Loucy (cell line): ENCODE measurements around the gene SLC26A11.

Experiments
- H2AFZ ChIP-seq: fragments of 200-600 bp; sonication (generic); 2 replicates; pipeline ENCODE4 v1.6.0; 2016; ENCODE audit warnings: antibody characterized with exemption, mild to moderate bottlenecking, low read length, moderate library complexity
- H3F3A ChIP-seq: fragments of 200-600 bp; 2 replicates; pipeline ENCODE4 v1.6.0; 2016; ENCODE audit warnings: antibody characterized with exemption, low read depth, mild to moderate bottlenecking
- H3K27me3 ChIP-seq: fragments of 200-600 bp; sonication (generic); 2 replicates; pipeline ENCODE4 v1.6.1; 2014; ENCODE audit warnings: low read length, mild to moderate bottlenecking; ENCODE audit not compliant: insufficient read depth, poor library complexity, severe bottlenecking
- H3K36me3 ChIP-seq: fragments of 200-600 bp; sonication (generic); 2 replicates; pipeline ENCODE4 v1.6.1; 2016; ENCODE audit warnings: low read length; ENCODE audit not compliant: insufficient read depth
- H3K4me1 ChIP-seq: fragments of 200-600 bp; sonication (generic); 2 replicates; pipeline ENCODE4 v1.5.1; 2014; ENCODE audit warnings: low read length, mild to moderate bottlenecking; ENCODE audit not compliant: insufficient read depth, poor library complexity, severe bottlenecking
- H3K4me2 ChIP-seq: fragments of 200-600 bp; sonication (generic); 2 replicates; pipeline ENCODE4 v1.6.0; 2014; ENCODE audit warnings: antibody characterized with exemption, low read length, low read depth, mild to moderate bottlenecking; ENCODE audit not compliant: poor library complexity, severe bottlenecking
- H3K4me3 ChIP-seq: fragments of 200-600 bp; sonication (generic); 2 replicates; pipeline ENCODE4 v1.5.1; 2014; ENCODE audit warnings: low read length, mild to moderate bottlenecking, mixed read lengths; ENCODE audit not compliant: poor library complexity, severe bottlenecking
- H3K79me2 ChIP-seq: fragments of 200-600 bp; sonication (generic); 2 replicates; pipeline ENCODE4 v1.6.1; 2014; ENCODE audit warnings: low read length; ENCODE audit not compliant: insufficient read depth
- H3K9ac ChIP-seq: fragments of 200-600 bp; sonication (generic); 2 replicates; pipeline ENCODE4 v1.6.0; 2014; ENCODE audit warnings: mild to moderate bottlenecking, low read depth, low read length, moderate library complexity; ENCODE audit not compliant: poor library complexity, severe bottlenecking
- H3K9me2 ChIP-seq: fragments of 200-600 bp; sonication (generic); replicated peaks from 2 replicates; pipeline ENCODE4 v1.6.1; 2016; ENCODE audit warnings: low read depth, low read length, mixed read lengths
- H3K9me3 ChIP-seq: fragments of 200-600 bp; sonication (generic); 2 replicates; pipeline ENCODE4 v1.6.1; 2014; ENCODE audit warnings: mild to moderate bottlenecking, antibody characterized with exemption, low read length, low read depth; ENCODE audit not compliant: insufficient read depth
- H4K20me1 ChIP-seq: fragments of 200-600 bp; sonication (generic); 2 replicates; pipeline ENCODE4 v1.6.0; 2014; ENCODE audit warnings: antibody characterized with exemption, low read length, mild to moderate bottlenecking; ENCODE audit not compliant: insufficient read depth, poor library complexity, severe bottlenecking
- EZH2phosphoT487 ChIP-seq: fragments of 200-600 bp; IDR thresholded peaks from 2 replicates; pipeline ENCODE4 v1.6.1; 2018; ENCODE audit warnings: antibody characterized with exemption, mild to moderate bottlenecking, moderate library complexity, borderline replicate concordance
- TF ChIP-seq, protein P1 (sequence below): fragments of 200-600 bp; sonication (generic); conservative IDR thresholded peaks from 2 replicates; pipeline ENCODE4 v1.5.1; 2014; ENCODE audit warnings: mild to moderate bottlenecking, antibody characterized with exemption, low read length

SLC26A11 gene

GRCh38 chr17:80223838-80224497 lies 3.7 kb downstream of the SLC26A11 start:
- Histone ChIP-seq H3K79me2 (no peaks in the 10 kb centered on the region), H3K9ac (no peak overlapping the region)

DNA sequence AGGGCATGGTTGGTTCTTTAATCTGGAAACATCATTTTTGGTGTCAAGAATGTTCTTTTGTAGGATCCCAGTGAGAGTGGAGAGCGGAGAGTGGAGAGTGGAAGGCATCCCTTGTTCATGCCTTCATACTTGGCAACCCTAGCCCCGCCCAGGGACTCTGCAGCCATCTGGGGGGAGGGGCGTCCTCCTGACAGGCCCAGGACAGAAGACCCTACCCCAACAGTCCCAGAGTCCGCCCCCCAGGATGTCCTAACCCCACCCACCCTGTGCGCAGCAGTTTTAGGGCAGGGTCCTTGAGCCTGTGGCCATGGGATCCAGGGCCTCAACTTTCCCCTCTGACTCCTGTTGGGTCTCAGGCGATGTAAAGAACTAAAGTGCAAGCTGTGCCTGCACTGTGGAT lies 4.5 kb downstream of the SLC26A11 start:
- Histone ChIP-seq H4K20me1 (no peaks in the 10 kb centered on the region), H3K9ac (no peak overlapping the region), H2AFZ (no peak overlapping the region), H3F3A (no peaks in the 10 kb centered on the region), H3K36me3 (no peaks in the 10 kb centered on the region), H3K4me2 (no peak overlapping the region), H3K4me1 (peaks cover 2% of the 10 kb centered on the region), H3K79me2 (no peaks in the 10 kb centered on the region), H3K4me3 (no peak overlapping the region), H3K9me2 (no peaks in the 10 kb centered on the region), H3K9me3 (no peaks in the 10 kb centered on the region), H3K27me3 (no peaks in the 10 kb centered on the region)
- no peak for TF ChIP-seq EZH2phosphoT487
- TF ChIP-seq, protein P1, sequence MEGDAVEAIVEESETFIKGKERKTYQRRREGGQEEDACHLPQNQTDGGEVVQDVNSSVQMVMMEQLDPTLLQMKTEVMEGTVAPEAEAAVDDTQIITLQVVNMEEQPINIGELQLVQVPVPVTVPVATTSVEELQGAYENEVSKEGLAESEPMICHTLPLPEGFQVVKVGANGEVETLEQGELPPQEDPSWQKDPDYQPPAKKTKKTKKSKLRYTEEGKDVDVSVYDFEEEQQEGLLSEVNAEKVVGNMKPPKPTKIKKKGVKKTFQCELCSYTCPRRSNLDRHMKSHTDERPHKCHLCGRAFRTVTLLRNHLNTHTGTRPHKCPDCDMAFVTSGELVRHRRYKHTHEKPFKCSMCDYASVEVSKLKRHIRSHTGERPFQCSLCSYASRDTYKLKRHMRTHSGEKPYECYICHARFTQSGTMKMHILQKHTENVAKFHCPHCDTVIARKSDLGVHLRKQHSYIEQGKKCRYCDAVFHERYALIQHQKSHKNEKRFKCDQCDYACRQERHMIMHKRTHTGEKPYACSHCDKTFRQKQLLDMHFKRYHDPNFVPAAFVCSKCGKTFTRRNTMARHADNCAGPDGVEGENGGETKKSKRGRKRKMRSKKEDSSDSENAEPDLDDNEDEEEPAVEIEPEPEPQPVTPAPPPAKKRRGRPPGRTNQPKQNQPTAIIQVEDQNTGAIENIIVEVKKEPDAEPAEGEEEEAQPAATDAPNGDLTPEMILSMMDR, result no peak

More at GRCh38 chr17:80223838-80224497, 3.7 kb downstream of the SLC26A11 start:
- Histone ChIP-seq H2AFZ (no peak overlapping the region), H3K4me3 (no peak overlapping the region), H3K9me2 (no peaks in the 10 kb centered on the region), H3K9me3 (no peaks in the 10 kb centered on the region), H4K20me1 (no peaks in the 10 kb centered on the region), H3K4me1 (peaks cover 7% of the 10 kb centered on the region), H3K27me3 (no peaks in the 10 kb centered on the region), H3K4me2 (no peak overlapping the region), H3K36me3 (no peaks in the 10 kb centered on the region), H3F3A (no peaks in the 10 kb centered on the region)
- TF ChIP-seq, protein P1, result no peak
- TF ChIP-seq EZH2phosphoT487, result no peak

DNA sequence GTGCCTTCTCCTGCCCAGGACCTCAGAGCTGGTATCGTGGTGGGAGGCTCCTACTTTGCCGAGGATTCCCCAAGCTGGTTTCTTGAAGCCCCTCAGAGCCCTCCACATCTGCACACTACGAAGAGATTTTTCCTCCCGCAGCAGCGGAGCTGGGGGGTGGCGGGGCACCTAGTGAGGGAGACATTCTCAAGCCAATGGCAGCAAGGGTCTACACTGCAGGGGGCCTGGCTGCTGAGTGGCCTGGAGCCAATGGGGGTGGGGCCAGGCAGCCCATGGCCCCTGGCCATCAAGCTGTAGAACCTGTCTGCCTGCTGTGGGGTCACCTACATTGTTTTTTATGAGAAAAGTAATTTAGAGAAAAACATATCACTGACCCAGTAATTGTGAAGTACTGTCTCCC lies 5.0 kb downstream of the SLC26A11 start:
- H3K4me1 ChIP-seq, result no peaks in the 10 kb centered on the region
- no peaks in the 10 kb centered on the region for H4K20me1 ChIP-seq
- no peaks in the 10 kb centered on the region for H3K27me3 ChIP-seq
- no peaks in the 10 kb centered on the region for H3F3A ChIP-seq
- TF ChIP-seq, protein P1, result no peak
- TF ChIP-seq EZH2phosphoT487, result no peak
- H3K9me2 ChIP-seq, result no peaks in the 10 kb centered on the region
- H3K36me3 ChIP-seq, result no peaks in the 10 kb centered on the region
- H3K9me3 ChIP-seq, result no peaks in the 10 kb centered on the region
- H3K4me2 ChIP-seq, result no peak overlapping the region
- no peak overlapping the region for H3K9ac ChIP-seq
- no peak overlapping the region for H3K4me3 ChIP-seq
- no peak overlapping the region for H2AFZ ChIP-seq
- no peaks in the 10 kb centered on the region for H3K79me2 ChIP-seq
